HepG2 (cell line): ENCODE measurements around the gene MRPL58. TPM values are rescaled to one million over a fixed set of nuclear protein-coding genes. Genes with fewer than 3 reads are reported as not detected.
A peak's percentile ranks its signal among the peaks of the same experiment; 100 is the strongest.

ENCODE experiments used
- BHLHE40 ChIP-seq: IDR thresholded peaks from 2 replicates; pipeline ENCODE4 v1.6.1; 2011; ENCODE audit warnings: low read length, improper control_type of control experiment
- FOXJ3 ChIP-seq: sonication (generic); formaldehyde crosslinking; IDR thresholded peaks from 2 replicates; pipeline ENCODE4 v1.4.0; 2020; ENCODE audit warnings: missing genetic modification reagents, mild to moderate bottlenecking, borderline replicate concordance
- HHEX ChIP-seq: IDR thresholded peaks from 2 replicates; pipeline ENCODE4 v1.6.1; 2016; ENCODE audit warnings: control low read depth
- IRF9 ChIP-seq: sonication (generic); formaldehyde crosslinking; IDR thresholded peaks from 2 replicates; pipeline ENCODE4 v1.8.0; 2022; ENCODE audit warnings: missing genetic modification reagents, mild to moderate bottlenecking, borderline replicate concordance
- KDM5A ChIP-seq: fragments of 200-600 bp; sonication (generic); IDR thresholded peaks from 2 replicates; pipeline ENCODE4 v1.7.0; 2018; ENCODE audit warnings: antibody characterized with exemption, mild to moderate bottlenecking, low read length, borderline replicate concordance
- LCORL ChIP-seq, 2 experiments: fragments of 450-650 bp in 1 of 2; sonication (generic) in 1 of 2; formaldehyde crosslinking in 1 of 2; IDR thresholded peaks; 2 replicates each; pipeline versions ENCODE4 v1.5.0 to v1.6.1; 2017 to 2020; ENCODE audit warnings: antibody characterized with exemption in 1 of 2, missing genetic modification reagents in 1 of 2
- NCOR1 ChIP-seq: fragments of 200-600 bp; sonication (generic); IDR thresholded peaks from 2 replicates; pipeline ENCODE4 v1.7.0; 2017; ENCODE audit warnings: antibody characterized with exemption, low read length, borderline replicate concordance
- PLRG1 ChIP-seq: fragments of 450-650 bp; conservative IDR thresholded peaks from 2 replicates; pipeline ENCODE4 v1.6.1; 2016
- PTBP1 ChIP-seq: fragments of 200-400 bp; formaldehyde crosslinking; IDR thresholded peaks from 2 replicates; pipeline ENCODE4 v1.6.1; 2018; ENCODE audit warnings: low read length, low read depth; ENCODE audit not compliant: poor library complexity, severe bottlenecking
- RARG ChIP-seq: sonication (generic); formaldehyde crosslinking; IDR thresholded peaks from 2 replicates; pipeline ENCODE4 v1.4.0; 2020; ENCODE audit warnings: low read depth, mild to moderate bottlenecking, missing genetic modification reagents
- SMARCE1 ChIP-seq: fragments of 450-650 bp; IDR thresholded peaks from 2 replicates; pipeline ENCODE4 v1.6.1; 2017; ENCODE audit warnings: borderline replicate concordance
- SUZ12 ChIP-seq: fragments of 150-350 bp; IDR thresholded peaks from 2 replicates; pipeline ENCODE4 v1.6.1; 2014; ENCODE audit warnings: low read depth, low read length
- TEF ChIP-seq: sonication (generic); formaldehyde crosslinking; IDR thresholded peaks from 2 replicates; pipeline ENCODE4 v1.5.0; 2020; ENCODE audit warnings: missing genetic modification reagents
- TERF1 ChIP-seq: sonication (generic); formaldehyde crosslinking; IDR thresholded peaks from 2 replicates; pipeline ENCODE4 v1.8.0; 2022; ENCODE audit warnings: mild to moderate bottlenecking, missing genetic modification reagents, moderate library complexity
- THAP11 ChIP-seq: IDR thresholded peaks from 2 replicates; pipeline ENCODE4 v1.6.1; 2016; ENCODE audit warnings: missing biosample characterization, missing genetic modification reagents
- ZBTB2 ChIP-seq: sonication (generic); formaldehyde crosslinking; IDR thresholded peaks from 2 replicates; pipeline ENCODE4 v1.8.0; 2022; ENCODE audit warnings: low read depth, missing genetic modification reagents
- ZFYVE20 ChIP-seq: sonication (generic); formaldehyde crosslinking; IDR thresholded peaks from 2 replicates; pipeline ENCODE4 v1.8.0; 2023; ENCODE audit warnings: low read depth, mild to moderate bottlenecking, moderate library complexity, missing genetic modification reagents, borderline replicate concordance
- ZNF136 ChIP-seq: sonication (generic); formaldehyde crosslinking; IDR thresholded peaks from 2 replicates; pipeline ENCODE4 v1.8.1; 2022; ENCODE audit warnings: low read depth, mild to moderate bottlenecking, moderate library complexity, missing genetic modification reagents
- ZNF251 ChIP-seq: sonication (generic); formaldehyde crosslinking; IDR thresholded peaks from 2 replicates; pipeline ENCODE4 v1.9.0; 2021; ENCODE audit warnings: mild to moderate bottlenecking, missing genetic modification reagents
- ZNF281 ChIP-seq: sonication (generic); formaldehyde crosslinking; IDR thresholded peaks from 2 replicates; pipeline ENCODE4 v1.4.0; 2020; ENCODE audit warnings: missing genetic modification reagents, borderline replicate concordance
- ZNF431 ChIP-seq: sonication (generic); formaldehyde crosslinking; IDR thresholded peaks from 2 replicates; pipeline ENCODE4 v1.9.0; 2022; ENCODE audit warnings: missing genetic modification reagents, low read depth, mild to moderate bottlenecking, borderline replicate concordance
- ZNF724P ChIP-seq: sonication (generic); formaldehyde crosslinking; IDR thresholded peaks from 2 replicates; pipeline ENCODE4 v1.8.0; 2022; ENCODE audit warnings: missing genetic modification reagents, borderline replicate concordance
- polyA plus RNA-seq, 8 experiments: library from polyadenylated mRNA; depleted of rRNA in 3 of 8; stranded (reverse) in 7 of 8; unstranded in 1 of 8; fragments of >200 nt; fragmentation: Illumina TruSeq in 4 of 8; extraction: Trizol in 4 of 8; gene quantifications; 2 replicates each; pipeline versions ENCODE4 v1.2.1 to v1.2.3, GENCODE V29; 2011 to 2016; ENCODE audit warnings: low read depth in 4 of 8, missing spikeins in 1 of 8, mixed read lengths in 1 of 8; ENCODE audit not compliant: insufficient read depth in 1 of 8
- total RNA-seq, 5 experiments: library from RNA; depleted of rRNA; stranded (reverse); fragments of >200 nt; fragmentation: Illumina TruSeq; extraction: Trizol; gene quantifications; 2 replicates each; pipeline ENCODE4 v1.2.3, GENCODE V29; 2016; ENCODE audit warnings: low read depth in 1 of 5

Gene MRPL58
- total and polyA plus RNA-seq, 2 of the 13 experiments (the other 11 are each of a cell fraction or from before 2014, with no cell fraction given), result 44.9 to 68.9 TPM

GRCh38 chr17:75034236-75034908 lies 21.9 kb downstream of the MRPL58 start (continued):
- TF ChIP-seq ZNF281 (CRISPR knock-in tag) (no peak), NCOR1 (0 out of 2 replicates have a peak, but pooled peaks have one; percentile 64), ZNF136 (CRISPR knock-in tag) (peak; percentile 21), ZBTB2 (no peak), SUZ12 (no peak), THAP11 (CRISPR knock-in tag) (peak; percentile 34; the same call in 1 of the 2 replicates), TERF1 (CRISPR knock-in tag) (peak; percentile 15; the same call in 1 of the 2 replicates), IRF9 (CRISPR knock-in tag) (peak; percentile 92; the same call in 1 of the 2 replicates), SMARCE1 (no peak), PTBP1 (no peak), LCORL (IDR thresholded peaks at IDR 0.05) (peak; percentile 45; the same call in 1 of the 2 replicates), LCORL (CRISPR knock-in tag; IDR thresholded peaks at IDR 0.05) (no peak; the same call in 1 of the 2 replicates), KDM5A (no peak), ZNF431 (CRISPR knock-in tag) (peak; percentile 90), ZNF251 (CRISPR knock-in tag) (peak; percentile 84; the same call in 1 of the 2 replicates), TEF (0 out of 2 replicates have a peak, but pooled peaks have one; percentile 14), ZNF724P (CRISPR knock-in tag) (peak; percentile 91; the same call in 1 of the 2 replicates), HHEX (CRISPR knock-in tag) (0 out of 2 replicates have a peak, but pooled peaks have one; percentile 53), BHLHE40 (no peak), PLRG1 (no peak), FOXJ3 (CRISPR knock-in tag) (no peak; the same call in 1 of the 2 replicates), RARG (CRISPR knock-in tag) (no peak), ZFYVE20 (CRISPR knock-in tag) (peak; percentile 88)
